LNCaP clone FGC (cell line): ENCODE measurements around the gene ACACA.
"Not testable (repeated sequence)": the region's sequence is repeated elsewhere in the genome, so short reads cannot be mapped to it uniquely, and the experiment has no call there.

ENCODE experiments used
- DNase-seq: peaks from one replicate; pipeline ENCODE4 v3.0.0-alpha.2; 2011; ENCODE audit warnings: low read depth
- H3K4me3 ChIP-seq: 2 replicates; pipeline ENCODE4 v1.5.1; 2011; ENCODE audit warnings: mild to moderate bottlenecking, low read depth, low read length, control low read depth
- TF ChIP-seq, protein P1 (sequence below): IDR thresholded peaks from 2 replicates; pipeline ENCODE4 v1.5.1; 2012; ENCODE audit warnings: mild to moderate bottlenecking; ENCODE audit not compliant: control insufficient read depth, insufficient read depth; ENCODE audit errors: extremely low read depth

The ACACA gene

DNA sequence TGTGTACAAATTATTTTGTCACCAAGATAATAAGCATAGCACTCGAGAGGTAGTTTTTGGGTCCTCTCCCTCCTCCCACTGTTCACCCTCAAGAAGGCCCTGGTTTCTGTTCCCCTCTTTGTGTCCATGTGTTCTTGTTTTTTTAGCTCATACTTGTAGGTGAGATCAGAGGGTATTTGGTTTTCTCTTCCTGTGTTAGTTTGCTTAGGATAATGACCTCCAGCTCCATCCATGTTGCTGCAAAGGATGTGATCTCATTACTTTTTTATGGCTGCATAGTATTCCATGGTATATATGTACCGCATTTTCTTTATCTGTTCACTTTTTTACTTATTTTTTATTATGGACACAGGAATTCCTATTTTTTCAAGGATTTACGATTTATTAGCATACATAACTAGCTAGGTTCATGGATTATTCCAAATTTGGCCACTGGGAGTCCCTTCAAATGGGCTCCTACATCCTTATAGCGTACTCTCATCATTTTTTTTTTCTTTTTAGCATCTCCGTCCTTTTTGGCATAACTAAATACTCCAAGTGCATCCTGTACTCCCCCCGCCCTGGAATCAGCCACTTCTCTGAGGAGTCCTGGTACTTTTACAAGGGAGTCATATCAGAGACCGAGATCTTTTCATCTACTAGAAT is 7.4 kb upstream of the ACACA start:
- DNase-seq: no peak
- no peak overlapping the region for H3K4me3 ChIP-seq
- TF ChIP-seq, protein P1, sequence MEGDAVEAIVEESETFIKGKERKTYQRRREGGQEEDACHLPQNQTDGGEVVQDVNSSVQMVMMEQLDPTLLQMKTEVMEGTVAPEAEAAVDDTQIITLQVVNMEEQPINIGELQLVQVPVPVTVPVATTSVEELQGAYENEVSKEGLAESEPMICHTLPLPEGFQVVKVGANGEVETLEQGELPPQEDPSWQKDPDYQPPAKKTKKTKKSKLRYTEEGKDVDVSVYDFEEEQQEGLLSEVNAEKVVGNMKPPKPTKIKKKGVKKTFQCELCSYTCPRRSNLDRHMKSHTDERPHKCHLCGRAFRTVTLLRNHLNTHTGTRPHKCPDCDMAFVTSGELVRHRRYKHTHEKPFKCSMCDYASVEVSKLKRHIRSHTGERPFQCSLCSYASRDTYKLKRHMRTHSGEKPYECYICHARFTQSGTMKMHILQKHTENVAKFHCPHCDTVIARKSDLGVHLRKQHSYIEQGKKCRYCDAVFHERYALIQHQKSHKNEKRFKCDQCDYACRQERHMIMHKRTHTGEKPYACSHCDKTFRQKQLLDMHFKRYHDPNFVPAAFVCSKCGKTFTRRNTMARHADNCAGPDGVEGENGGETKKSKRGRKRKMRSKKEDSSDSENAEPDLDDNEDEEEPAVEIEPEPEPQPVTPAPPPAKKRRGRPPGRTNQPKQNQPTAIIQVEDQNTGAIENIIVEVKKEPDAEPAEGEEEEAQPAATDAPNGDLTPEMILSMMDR: no peak

DNA sequence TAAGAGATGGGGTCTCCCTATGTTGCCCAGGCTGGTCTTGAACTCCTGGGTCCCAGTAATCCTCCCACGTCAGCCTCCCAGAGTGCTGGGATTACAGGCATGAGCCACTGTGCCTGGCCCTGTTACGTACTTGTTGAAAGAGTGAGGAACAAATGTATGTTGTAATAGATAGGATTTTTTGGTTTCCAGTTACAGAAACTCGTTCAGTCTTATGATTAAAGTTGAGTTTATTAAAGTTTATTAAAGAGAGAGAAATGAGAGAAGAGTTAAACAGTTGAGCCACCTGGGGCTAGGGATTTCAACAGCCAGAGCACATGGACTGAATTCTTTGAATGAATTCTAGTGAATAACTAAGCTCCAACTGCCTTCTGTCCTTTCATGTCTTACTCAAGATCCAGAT is 3.7 kb upstream of the ACACA start:
- no peak for DNase-seq
- H3K4me3 ChIP-seq: no peak overlapping the region
- TF ChIP-seq, protein P1: no peak

DNA sequence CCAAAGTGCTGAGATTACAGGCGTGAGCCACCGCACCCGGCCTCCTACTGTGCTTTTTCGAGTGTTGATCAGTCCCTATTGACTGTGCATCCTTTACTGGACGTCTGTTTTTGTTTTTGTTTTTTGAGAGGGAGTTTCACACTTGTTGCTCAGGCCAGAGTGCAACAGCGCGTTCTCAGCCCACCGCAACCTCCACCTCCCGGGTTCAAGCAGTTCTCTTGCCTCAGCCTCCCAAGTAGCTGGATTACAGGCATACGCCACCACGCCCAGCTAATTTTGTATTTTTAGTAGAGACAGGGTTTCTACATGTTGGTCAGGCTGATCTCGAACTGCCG is 1.5 kb upstream of the ACACA start:
- DNase-seq, H3K4me3 ChIP-seq: not testable (repeated sequence)

DNA sequence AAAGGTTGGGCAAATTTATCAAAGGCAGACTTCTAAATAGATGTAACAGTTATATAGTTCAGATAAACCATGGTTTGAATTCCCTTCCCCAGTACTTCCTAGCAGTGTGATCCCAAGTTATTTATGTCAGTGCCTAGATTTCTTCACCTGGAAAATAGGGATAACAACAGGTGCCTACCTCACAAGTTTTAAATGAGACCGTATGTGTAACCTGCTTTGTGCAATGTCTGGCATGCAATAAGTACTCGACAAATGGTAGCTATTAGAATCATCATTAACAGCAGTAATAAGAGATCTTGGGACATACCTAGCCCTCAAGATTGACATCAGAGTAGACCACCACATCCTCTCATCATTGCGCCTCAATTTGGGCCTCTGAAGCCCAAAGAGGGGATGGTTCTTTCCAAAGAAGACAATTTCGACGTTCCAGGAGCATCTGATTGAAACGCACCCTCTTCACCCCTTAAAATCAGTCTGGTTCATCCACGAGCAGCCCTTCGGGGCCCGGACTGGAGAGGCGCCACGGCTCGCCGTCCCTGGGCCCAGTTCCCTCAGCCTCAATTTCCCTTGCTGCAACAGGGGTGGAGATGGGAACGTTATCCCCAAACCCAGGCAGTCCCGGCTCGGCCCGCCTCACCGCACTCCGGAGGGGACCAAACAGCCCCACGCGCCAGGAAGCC is 541 bp downstream of the ACACA start:
- TF ChIP-seq, protein P1: no peak
- H3K4me3 ChIP-seq: peak overlapping the region; percentile 78
- DNase-seq: no peak

DNA sequence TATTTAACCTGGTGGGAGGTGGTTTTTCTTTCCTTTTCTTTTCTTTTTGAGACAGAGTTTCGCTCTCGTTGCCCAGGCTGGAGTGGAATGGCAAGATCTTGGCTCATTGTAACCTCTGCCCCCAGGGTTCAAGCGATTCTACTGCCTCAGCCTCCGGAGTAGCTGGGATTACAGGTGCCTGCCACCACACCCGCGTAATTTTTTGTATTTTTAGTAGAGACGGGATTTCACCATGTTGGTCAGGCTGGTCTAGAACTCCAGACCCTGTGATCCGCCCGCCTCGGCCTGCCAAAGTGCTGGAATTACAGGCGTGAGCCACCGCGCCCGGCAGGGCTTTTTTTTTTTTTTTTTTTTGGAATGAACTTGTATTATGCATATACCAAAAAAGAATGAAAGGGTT is 1.1 kb downstream of the ACACA start:
- H3K4me3 ChIP-seq: peak overlapping the region; percentile 78
- DNase-seq: not testable (repeated sequence)

DNA sequence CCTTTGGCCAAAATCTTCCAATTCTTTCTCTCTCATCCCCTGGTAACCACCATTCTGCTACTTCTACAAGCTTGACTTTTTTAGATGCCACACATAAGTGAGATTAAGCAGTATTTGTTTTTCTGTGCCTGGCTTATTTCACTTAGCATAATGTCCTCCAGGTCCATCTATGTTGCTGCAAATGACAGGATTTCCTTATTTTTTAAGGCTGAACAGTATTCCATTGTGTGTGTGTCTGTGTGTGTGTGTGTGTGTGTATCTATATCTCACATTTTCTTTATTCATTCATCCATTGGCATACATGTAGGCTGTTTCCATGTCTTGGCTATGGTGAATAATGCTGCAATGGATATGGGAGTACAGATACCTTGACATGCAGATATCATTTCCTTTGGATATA is 6.1 kb downstream of the ACACA start:
- DNase-seq: no peak
- no peak overlapping the region for H3K4me3 ChIP-seq
- TF ChIP-seq, protein P1: no peak

DNA sequence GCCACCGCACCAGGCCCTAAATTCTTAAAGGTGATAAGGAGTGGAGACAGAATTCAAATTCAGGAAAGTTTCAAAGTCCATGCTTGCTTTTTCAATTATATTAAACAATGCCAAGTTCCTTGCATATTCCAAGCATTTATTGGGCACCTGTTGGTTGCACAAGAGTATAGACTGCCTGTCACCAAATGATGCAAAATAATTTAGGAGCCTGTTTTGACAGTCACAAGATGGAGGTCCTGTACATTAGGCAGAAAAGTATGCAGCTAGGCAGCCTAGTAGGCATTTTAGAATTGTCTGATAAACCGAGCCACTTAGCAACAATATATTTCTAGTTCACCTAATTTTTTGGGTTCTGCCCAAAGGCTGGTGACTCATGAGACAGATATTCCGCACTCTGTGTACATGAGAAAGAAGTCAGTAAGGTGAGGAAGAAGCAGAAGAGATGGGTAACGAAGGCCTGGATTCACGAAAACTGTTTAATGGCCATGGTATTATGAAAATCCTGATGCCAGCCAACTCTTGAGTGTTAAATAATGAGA is 7.3 kb downstream of the ACACA start:
- no peak overlapping the region for H3K4me3 ChIP-seq
- TF ChIP-seq, protein P1: no peak
- DNase-seq: no peak

DNA sequence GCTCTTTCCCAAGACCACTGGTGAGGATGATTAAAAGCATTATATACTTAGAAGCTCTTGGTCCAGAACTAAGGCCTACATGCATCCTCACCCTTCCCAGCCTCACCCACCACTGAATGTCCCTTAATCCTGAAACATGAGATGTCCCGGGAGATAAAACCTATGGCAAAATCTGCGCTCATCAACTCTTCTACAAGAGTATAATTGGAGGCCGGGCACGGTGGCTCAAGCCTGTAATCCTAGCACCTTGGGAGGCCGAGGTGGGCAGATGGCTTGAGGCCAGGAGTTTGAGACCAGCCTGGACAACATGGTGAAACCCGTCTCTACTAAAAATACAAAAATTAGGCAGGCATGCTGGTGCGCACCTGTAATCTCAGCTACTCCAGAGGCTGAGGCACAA is 13.3 kb downstream of the ACACA start:
- TF ChIP-seq, protein P1: no peak
- DNase-seq: no peak
- no peak overlapping the region for H3K4me3 ChIP-seq
